HepG2 (cell line): Measurements from ENCODE around the gene C14orf119. TPM values are rescaled to one million over a fixed set of nuclear protein-coding genes. Genes with fewer than 3 reads are reported as not detected.

Experiments
- CBFB ChIP-seq: sonication (generic); formaldehyde crosslinking; IDR thresholded peaks from 2 replicates; pipeline ENCODE4 v1.4.0; 2020; ENCODE audit warnings: missing genetic modification reagents
- CBX1 ChIP-seq: IDR thresholded peaks from one replicate; pipeline ENCODE4 v1.6.1; 2016; ENCODE audit warnings: antibody characterized with exemption, low read depth
- CHD2 ChIP-seq: IDR thresholded peaks from 2 replicates; pipeline ENCODE4 v1.6.1; 2011; ENCODE audit warnings: low read depth, low read length, improper control_type of control experiment
- NFATC3 ChIP-seq: sonication (generic); formaldehyde crosslinking; IDR thresholded peaks from 2 replicates; pipeline ENCODE4 v1.5.1; 2020; ENCODE audit warnings: mild to moderate bottlenecking, missing genetic modification reagents
- SP1 ChIP-seq, 2 experiments: fragments of 450-650 bp in 1 of 2; sonication (generic) in 1 of 2; formaldehyde crosslinking in 1 of 2; IDR thresholded peaks; 2 replicates each; pipeline versions ENCODE4 v1.4.0 to v1.6.1; 2016 to 2020; ENCODE audit warnings: missing genetic modification reagents in 1 of 2
- SSRP1 ChIP-seq: IDR thresholded peaks from 2 replicates; pipeline ENCODE4 v1.6.1; 2016; ENCODE audit warnings: control low read depth
- THYN1 ChIP-seq: sonication (generic); formaldehyde crosslinking; IDR thresholded peaks from 2 replicates; pipeline ENCODE4 v1.8.1; 2023; ENCODE audit warnings: low read depth, mild to moderate bottlenecking, moderate library complexity, missing genetic modification reagents, borderline replicate concordance
- ZEB1 ChIP-seq: IDR thresholded peaks from 2 replicates; pipeline ENCODE4 v1.6.1; 2012; ENCODE audit warnings: mild to moderate bottlenecking, low read depth, inconsistent platforms; ENCODE audit not compliant: insufficient replicate concordance
- ZNF225 ChIP-seq: sonication (generic); formaldehyde crosslinking; IDR thresholded peaks from 2 replicates; pipeline ENCODE4 v1.4.0; 2020; ENCODE audit warnings: mild to moderate bottlenecking, missing genetic modification reagents
- ZNF383 ChIP-seq: sonication (generic); formaldehyde crosslinking; IDR thresholded peaks from 2 replicates; pipeline ENCODE4 v1.4.0; 2020; ENCODE audit warnings: missing genetic modification reagents, mild to moderate bottlenecking, borderline replicate concordance
- ZNF496 ChIP-seq: sonication (generic); formaldehyde crosslinking; IDR thresholded peaks from 2 replicates; pipeline ENCODE4 v1.8.1; 2023; ENCODE audit warnings: mild to moderate bottlenecking, moderate library complexity, missing genetic modification reagents; ENCODE audit not compliant: insufficient replicate concordance
- ZNF558 ChIP-seq: sonication (generic); formaldehyde crosslinking; IDR thresholded peaks from 2 replicates; pipeline ENCODE4 v1.9.0; 2022; ENCODE audit warnings: mild to moderate bottlenecking, missing genetic modification reagents, borderline replicate concordance
- polyA plus RNA-seq, 8 experiments: library from polyadenylated mRNA; depleted of rRNA in 3 of 8; stranded (reverse) in 7 of 8; unstranded in 1 of 8; fragments of >200 nt; fragmentation: Illumina TruSeq in 4 of 8; extraction: Trizol in 4 of 8; gene quantifications; 2 replicates each; pipeline versions ENCODE4 v1.2.1 to v1.2.3, GENCODE V29; 2011 to 2016; ENCODE audit warnings: low read depth in 4 of 8, missing spikeins in 1 of 8, mixed read lengths in 1 of 8; ENCODE audit not compliant: insufficient read depth in 1 of 8
- total RNA-seq, 5 experiments: library from RNA; depleted of rRNA; stranded (reverse); fragments of >200 nt; fragmentation: Illumina TruSeq; extraction: Trizol; gene quantifications; 2 replicates each; pipeline ENCODE4 v1.2.3, GENCODE V29; 2016; ENCODE audit warnings: low read depth in 1 of 5
- TF ChIP-seq, protein P1 (sequence below), 2 experiments: sonication (generic) in 1 of 2; formaldehyde crosslinking in 1 of 2; IDR thresholded peaks; 2 replicates each; pipeline versions ENCODE4 v1.4.0 to v1.6.1; 2016 to 2020; ENCODE audit warnings: borderline replicate concordance in 1 of 2, low read depth in 1 of 2, mild to moderate bottlenecking in 1 of 2, missing genetic modification reagents in 1 of 2
- TF ChIP-seq, protein P2 (sequence below): IDR thresholded peaks from 2 replicates; pipeline ENCODE4 v1.6.1; 2016; ENCODE audit warnings: control low read depth
- TF ChIP-seq, protein P3 (sequence below): IDR thresholded peaks from 2 replicates; pipeline ENCODE4 v1.6.1; 2016; ENCODE audit warnings: low read depth

C14orf119 gene
- total and polyA plus RNA-seq, 2 of the 13 experiments (the other 11 are each of a cell fraction or from before 2014, with no cell fraction given): 117 to 206 TPM

DNA sequence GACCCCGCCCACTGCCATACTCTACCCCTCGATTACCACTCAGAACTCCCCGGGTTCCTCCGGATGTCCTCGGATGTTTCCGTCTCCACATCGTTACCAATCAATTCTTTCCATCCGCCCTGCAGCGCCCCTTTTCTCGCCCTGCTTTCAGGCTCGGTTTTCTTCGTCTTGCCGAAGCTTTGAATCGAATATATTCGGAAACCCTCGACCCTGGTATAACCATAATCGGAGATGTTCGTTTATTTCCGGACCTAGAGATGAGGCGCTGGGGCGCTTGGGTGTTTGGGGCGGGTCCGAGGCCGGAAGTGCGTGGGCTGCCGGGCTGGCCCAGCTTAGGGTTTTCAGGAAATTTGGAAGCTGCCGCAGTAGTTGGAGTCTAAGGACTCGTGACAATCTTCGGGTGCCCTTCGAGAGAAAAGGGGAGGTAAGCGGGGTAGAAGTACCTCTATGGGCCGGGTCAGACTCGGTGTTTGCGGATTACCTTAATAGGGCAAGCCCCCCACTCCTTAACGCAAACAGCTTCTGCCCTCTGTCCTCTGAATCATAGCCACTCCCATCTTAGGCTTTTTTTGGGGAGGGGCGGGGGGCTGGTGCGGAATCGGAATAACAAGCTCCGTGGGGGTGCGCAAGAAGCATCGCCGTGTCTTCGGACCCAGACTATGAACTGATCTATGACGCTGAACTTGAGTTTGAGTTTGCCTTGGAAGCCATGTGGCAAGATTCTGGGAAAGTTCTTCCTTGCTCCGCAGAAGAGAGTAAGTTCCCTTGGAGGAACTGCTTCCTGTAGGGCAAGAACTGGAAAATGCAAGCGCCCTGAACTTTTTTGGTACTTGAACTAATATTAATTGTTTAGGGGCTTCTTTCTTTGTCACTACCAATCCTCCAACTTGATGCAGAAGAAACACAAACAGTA lies at the start of gene C14orf119 (continued):
- TF ChIP-seq, protein P1, sequence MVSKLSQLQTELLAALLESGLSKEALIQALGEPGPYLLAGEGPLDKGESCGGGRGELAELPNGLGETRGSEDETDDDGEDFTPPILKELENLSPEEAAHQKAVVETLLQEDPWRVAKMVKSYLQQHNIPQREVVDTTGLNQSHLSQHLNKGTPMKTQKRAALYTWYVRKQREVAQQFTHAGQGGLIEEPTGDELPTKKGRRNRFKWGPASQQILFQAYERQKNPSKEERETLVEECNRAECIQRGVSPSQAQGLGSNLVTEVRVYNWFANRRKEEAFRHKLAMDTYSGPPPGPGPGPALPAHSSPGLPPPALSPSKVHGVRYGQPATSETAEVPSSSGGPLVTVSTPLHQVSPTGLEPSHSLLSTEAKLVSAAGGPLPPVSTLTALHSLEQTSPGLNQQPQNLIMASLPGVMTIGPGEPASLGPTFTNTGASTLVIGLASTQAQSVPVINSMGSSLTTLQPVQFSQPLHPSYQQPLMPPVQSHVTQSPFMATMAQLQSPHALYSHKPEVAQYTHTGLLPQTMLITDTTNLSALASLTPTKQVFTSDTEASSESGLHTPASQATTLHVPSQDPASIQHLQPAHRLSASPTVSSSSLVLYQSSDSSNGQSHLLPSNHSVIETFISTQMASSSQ (IDR thresholded peaks at IDR 0.05; ENCODE audit: low read depth): peak; percentile 29
- TF ChIP-seq, protein P1 (CRISPR knock-in tag; IDR thresholded peaks at IDR 0.05; ENCODE audit: borderline replicate concordance): no peak
- TF ChIP-seq ZNF558 (CRISPR knock-in tag) (no peak), ZNF225 (CRISPR knock-in tag) (peak; percentile 24; the same call in 1 of the 2 replicates), ZNF383 (CRISPR knock-in tag) (no peak; the same call in 1 of the 2 replicates), CBX1 (no peak), SSRP1 (no peak), SP1 (IDR thresholded peaks at IDR 0.05) (no peak), SP1 (CRISPR knock-in tag; IDR thresholded peaks at IDR 0.05) (peak; percentile 80), ZEB1 (no peak), NFATC3 (no peak; the same call in 1 of the 2 replicates), CBFB (CRISPR knock-in tag) (no peak), CHD2 (no peak), ZNF496 (no peak), THYN1 (CRISPR knock-in tag) (peak; percentile 19; the same call in 1 of the 2 replicates)
- TF ChIP-seq, protein P2, sequence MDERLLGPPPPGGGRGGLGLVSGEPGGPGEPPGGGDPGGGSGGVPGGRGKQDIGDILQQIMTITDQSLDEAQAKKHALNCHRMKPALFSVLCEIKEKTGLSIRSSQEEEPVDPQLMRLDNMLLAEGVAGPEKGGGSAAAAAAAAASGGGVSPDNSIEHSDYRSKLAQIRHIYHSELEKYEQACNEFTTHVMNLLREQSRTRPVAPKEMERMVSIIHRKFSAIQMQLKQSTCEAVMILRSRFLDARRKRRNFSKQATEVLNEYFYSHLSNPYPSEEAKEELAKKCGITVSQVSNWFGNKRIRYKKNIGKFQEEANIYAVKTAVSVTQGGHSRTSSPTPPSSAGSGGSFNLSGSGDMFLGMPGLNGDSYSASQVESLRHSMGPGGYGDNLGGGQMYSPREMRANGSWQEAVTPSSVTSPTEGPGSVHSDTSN (CRISPR knock-in tag): no peak; the same call in 1 of the 2 replicates
- TF ChIP-seq, protein P3, sequence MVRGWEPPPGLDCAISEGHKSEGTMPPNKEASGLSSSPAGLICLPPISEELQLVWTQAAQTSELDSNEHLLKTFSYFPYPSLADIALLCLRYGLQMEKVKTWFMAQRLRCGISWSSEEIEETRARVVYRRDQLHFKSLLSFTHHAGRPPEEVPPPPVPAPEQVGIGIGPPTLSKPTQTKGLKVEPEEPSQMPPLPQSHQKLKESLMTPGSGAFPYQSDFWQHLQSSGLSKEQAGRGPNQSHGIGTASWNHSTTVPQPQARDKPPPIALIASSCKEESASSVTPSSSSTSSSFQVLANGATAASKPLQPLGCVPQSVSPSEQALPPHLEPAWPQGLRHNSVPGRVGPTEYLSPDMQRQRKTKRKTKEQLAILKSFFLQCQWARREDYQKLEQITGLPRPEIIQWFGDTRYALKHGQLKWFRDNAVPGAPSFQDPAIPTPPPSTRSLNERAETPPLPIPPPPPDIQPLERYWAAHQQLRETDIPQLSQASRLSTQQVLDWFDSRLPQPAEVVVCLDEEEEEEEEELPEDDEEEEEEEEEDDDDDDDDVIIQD: peak; percentile 68
- TF ChIP-seq, all 625 proteins: peak for 267
